Neural cell (in vitro differentiated cells): ENCODE measurements around the gene EML5.

Experiments used
- CTCF ChIP-seq: fragments of 450-650 bp; IDR thresholded peaks from 2 replicates; pipeline ENCODE4 v1.5.1; 2014; ENCODE audit warnings: antibody characterized with exemption, mild to moderate bottlenecking, moderate library complexity; ENCODE audit not compliant: poor library complexity, severe bottlenecking
- EZH2 ChIP-seq: fragments of 200-600, 300-800 bp; shearing (Covaris generic), sonication (generic); IDR thresholded peaks from 2 replicates; pipeline ENCODE4 v1.6.1; 2014; ENCODE audit warnings: antibody characterized with exemption, low read length, borderline replicate concordance, mild to moderate bottlenecking; ENCODE audit not compliant: insufficient read depth, poor library complexity, severe bottlenecking
- MXI1 ChIP-seq: fragments of 450-650 bp; conservative IDR thresholded peaks from 2 replicates; pipeline ENCODE4 v1.6.1; 2014; ENCODE audit warnings: antibody characterized with exemption, mild to moderate bottlenecking; ENCODE audit not compliant: poor library complexity, severe bottlenecking
- POLR2AphosphoS5 ChIP-seq: IDR thresholded peaks from 2 replicates; pipeline ENCODE4 v1.6.1; 2012
- RAD21 ChIP-seq: fragments of 450-650 bp; conservative IDR thresholded peaks from 2 replicates; pipeline ENCODE4 v1.6.1; 2014; ENCODE audit warnings: antibody characterized with exemption, mild to moderate bottlenecking, moderate library complexity
- REST ChIP-seq: IDR thresholded peaks from 2 replicates; pipeline ENCODE4 v1.6.1; 2012; ENCODE audit warnings: borderline replicate concordance
- SMC3 ChIP-seq: fragments of 450-650 bp; conservative IDR thresholded peaks from 2 replicates; pipeline ENCODE4 v1.6.1; 2014; ENCODE audit warnings: antibody characterized with exemption, mild to moderate bottlenecking, moderate library complexity; ENCODE audit not compliant: poor library complexity
- TAF1 ChIP-seq: IDR thresholded peaks from 2 replicates; pipeline ENCODE4 v1.6.1; 2012; ENCODE audit warnings: low read depth

GRCh38 chr14:88618476-88618875 is 174.3 kb downstream of the EML5 start:
- TF ChIP-seq POLR2AphosphoS5 = no peak
- TF ChIP-seq CTCF = no peak
- no peak for TF ChIP-seq TAF1
- no peak for TF ChIP-seq EZH2
- no peak for TF ChIP-seq REST
- TF ChIP-seq MXI1 = no peak
- TF ChIP-seq RAD21 = no peak
- no peak for TF ChIP-seq SMC3
